Keratinocyte (primary cell): ENCODE measurements around the gene PIP4K2A.

ENCODE experiments used
- CTCF ChIP-seq, 3 experiments: IDR thresholded peaks in 1 of 3; conservative IDR thresholded peaks in 1 of 3; optimal IDR thresholded peaks in 1 of 3; 2 replicates in 2 of 3; 3 replicates in 1 of 3; pipeline versions ENCODE3 to v1.5.1; 2011; ENCODE audit warnings: low read length in 3 of 3, mild to moderate bottlenecking in 3 of 3, moderate library complexity in 2 of 3, control low read depth in 1 of 3, inconsistent platforms in 1 of 3; ENCODE audit not compliant: insufficient read depth in 2 of 3; ENCODE audit errors: extremely low read depth in 1 of 3
- EZH2 ChIP-seq: IDR thresholded peaks from one replicate; pipeline ENCODE4 v1.6.1; 2012; ENCODE audit warnings: inconsistent platforms, mild to moderate bottlenecking, low read length, moderate library complexity

- TF ChIP-seq CTCF (optimal IDR thresholded peaks at IDR 0.05 in 1 of 3, IDR thresholded peaks at IDR 0.05 in 1 of 3, conservative IDR thresholded peaks at IDR 0.05 in 1 of 3; ENCODE audit: extremely low read depth in 1 of 3, insufficient read depth in 2 of 3, low read length in 3 of 3), result no peak
- TF ChIP-seq EZH2, result no peak
These were observed 109.8 kb downstream of the PIP4K2A start for GRCh38 chr10:22604344-22605126.
